ENCODE results near the gene NUDT14. TPM values are rescaled to one million over a fixed set of nuclear protein-coding genes. Genes with fewer than 3 reads are reported as not detected.

The NUDT14 gene
- total RNA-seq, result 10 to 100 TPM in 1 of 2 donors, 1 to 10 TPM in 1; 4.1 to 23.6 TPM

DNA sequence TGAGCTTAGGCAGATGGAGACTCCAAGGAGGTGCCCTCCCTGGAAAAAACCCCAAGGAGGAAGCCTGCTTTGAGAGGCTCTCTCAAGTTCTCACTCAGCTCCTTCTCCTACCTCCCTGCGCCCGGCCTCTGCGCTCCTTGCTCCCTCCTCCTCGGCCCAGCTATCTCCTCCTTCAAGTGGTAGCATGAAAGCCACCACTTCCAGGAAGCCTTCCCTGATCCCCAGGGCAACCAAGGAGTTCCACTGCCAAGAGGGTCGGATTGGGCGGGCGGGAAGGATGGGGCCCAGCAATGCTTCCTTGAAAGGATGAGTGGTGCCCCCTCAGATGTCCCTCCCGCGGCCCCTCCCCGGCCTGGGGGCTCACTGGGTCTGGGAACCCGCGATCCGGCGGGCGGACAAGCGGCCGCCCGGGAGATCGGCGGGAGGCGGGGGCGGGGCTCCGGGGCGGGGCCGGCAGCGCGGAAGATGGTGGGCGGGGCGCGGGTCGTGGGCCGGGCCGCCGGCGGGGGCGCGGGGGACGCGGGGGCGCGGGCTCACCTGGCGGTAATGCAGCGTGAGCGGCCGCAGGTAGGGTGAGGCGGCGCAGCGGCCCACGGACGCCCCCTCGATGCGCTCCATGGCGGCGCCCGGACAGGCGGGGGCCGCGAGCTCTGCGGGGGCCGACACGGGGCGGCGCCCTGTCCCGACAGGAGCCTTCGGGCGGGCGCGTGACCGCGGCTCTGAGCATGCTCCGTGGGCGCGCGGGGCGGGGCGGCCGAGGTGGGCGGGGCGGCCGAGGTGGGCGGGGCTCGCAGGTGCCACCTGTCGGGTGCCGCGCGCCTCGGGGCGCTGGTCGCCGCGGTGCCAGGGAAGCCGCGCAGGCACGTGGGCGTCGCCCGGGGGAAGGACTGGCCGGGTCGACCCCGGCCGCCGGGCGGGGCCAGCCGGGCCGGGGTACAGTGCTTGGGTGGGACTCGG lies at the start of gene NUDT14:
Gene NUDT14 (minus strand): TSS at position 721 of the 957 bp plus-strand sequence. CDS start 103 bp downstream, at position 618.
- Histone ChIP-seq H3K9me3 (no peaks in the 10 kb centered on the region), H3K27ac (no peak within 1 kb of the TSS), H3K4me3 (peak within 1 kb of the TSS; percentile 69), H3K36me3 (no peaks in the 10 kb centered on the region), H3K27me3 (replicated peaks; ENCODE audit: insufficient read depth) (no peaks in the 10 kb centered on the region), H3K4me1 (ENCODE audit: control insufficient read depth in 1 of 2, low read depth in 2 of 2) (peaks cover 5 to 6% of the 10 kb centered on the region in 2 donors)
- ATAC-seq (ENCODE audit: insufficient number of reproducible peaks, low FRiP score, low read depth) (no peak), DNase-seq (ENCODE audit: low spot score) (no peak)
- TF ChIP-seq, protein P1, sequence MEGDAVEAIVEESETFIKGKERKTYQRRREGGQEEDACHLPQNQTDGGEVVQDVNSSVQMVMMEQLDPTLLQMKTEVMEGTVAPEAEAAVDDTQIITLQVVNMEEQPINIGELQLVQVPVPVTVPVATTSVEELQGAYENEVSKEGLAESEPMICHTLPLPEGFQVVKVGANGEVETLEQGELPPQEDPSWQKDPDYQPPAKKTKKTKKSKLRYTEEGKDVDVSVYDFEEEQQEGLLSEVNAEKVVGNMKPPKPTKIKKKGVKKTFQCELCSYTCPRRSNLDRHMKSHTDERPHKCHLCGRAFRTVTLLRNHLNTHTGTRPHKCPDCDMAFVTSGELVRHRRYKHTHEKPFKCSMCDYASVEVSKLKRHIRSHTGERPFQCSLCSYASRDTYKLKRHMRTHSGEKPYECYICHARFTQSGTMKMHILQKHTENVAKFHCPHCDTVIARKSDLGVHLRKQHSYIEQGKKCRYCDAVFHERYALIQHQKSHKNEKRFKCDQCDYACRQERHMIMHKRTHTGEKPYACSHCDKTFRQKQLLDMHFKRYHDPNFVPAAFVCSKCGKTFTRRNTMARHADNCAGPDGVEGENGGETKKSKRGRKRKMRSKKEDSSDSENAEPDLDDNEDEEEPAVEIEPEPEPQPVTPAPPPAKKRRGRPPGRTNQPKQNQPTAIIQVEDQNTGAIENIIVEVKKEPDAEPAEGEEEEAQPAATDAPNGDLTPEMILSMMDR (IDR thresholded peaks at IDR 0.05), result no peak

DNA sequence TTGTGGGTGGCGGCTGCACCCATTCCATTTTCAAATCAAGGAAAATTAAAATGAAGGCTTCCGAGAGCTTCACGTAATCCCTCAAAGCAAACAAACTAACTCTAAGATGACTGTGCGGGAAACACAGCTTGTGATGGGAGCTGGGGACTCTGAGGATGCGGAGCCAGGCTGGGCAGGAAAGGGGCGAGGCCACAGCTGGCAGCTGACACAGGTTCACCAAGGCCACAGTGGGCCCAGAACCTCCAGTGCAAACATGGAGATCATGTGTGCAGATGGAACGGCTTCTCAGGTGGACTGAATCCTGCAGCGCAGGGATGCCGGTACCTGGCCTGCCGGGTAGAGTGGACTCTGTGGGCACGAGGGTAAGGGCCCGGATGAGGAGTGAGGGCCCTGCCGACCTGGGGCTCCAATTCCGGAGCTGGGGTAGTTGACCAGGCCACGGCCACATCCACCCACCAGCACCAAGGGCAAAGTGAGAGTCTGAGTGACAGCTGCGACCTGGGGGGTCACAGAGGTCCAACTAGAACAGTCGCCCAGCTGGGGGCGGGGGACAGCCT lies 48.1 kb upstream of the NUDT14 start:
- no peaks in the 10 kb centered on the region for H3K9me3 ChIP-seq
- no peak overlapping the region for H3K4me3 ChIP-seq
- DNase-seq (ENCODE audit: low spot score) (no peak), ATAC-seq (ENCODE audit: insufficient number of reproducible peaks, low FRiP score, low read depth) (no peak)
- TF ChIP-seq, protein P1 (IDR thresholded peaks at IDR 0.05), result no peak
- peaks cover 9% of the 10 kb centered on the region for H3K36me3 ChIP-seq
- no peaks in the 10 kb centered on the region for H3K4me1 ChIP-seq (ENCODE audit: control insufficient read depth in 1 of 2, low read depth in 2 of 2)
- H3K27me3 ChIP-seq (replicated peaks; ENCODE audit: insufficient read depth), result no peaks in the 10 kb centered on the region
- H3K27ac ChIP-seq, result no peak overlapping the region

DNA sequence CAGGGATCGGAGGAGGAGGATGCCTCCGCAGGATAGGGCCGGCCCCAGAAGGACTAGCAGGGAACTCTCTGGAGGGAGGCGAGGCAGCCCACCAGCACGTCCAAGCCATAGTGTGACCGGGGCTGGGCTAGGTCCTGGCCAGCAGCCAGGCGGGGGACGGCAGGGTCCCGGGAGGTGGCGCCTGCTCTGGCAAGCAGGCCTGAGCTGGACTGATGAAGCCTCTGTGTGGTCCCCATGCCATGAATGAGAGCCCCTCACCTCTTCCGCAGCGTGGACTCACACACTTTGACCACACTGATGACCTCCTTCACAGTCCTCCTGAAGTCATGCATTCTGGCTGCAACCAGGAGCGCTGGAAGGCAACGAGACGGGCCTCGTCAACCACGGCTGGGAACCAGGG lies 47.5 kb upstream of the NUDT14 start:
- Histone ChIP-seq H3K36me3 (peaks cover 9% of the 10 kb centered on the region), H3K4me3 (no peak overlapping the region), H3K4me1 (ENCODE audit: control insufficient read depth in 1 of 2, low read depth in 2 of 2) (no peaks in the 10 kb centered on the region), H3K27me3 (replicated peaks; ENCODE audit: insufficient read depth) (no peaks in the 10 kb centered on the region), H3K9me3 (no peaks in the 10 kb centered on the region), H3K27ac (no peak overlapping the region)
- ATAC-seq (ENCODE audit: insufficient number of reproducible peaks, low FRiP score, low read depth) (peak; percentile 28), DNase-seq (ENCODE audit: low spot score) (no peak)
- TF ChIP-seq, protein P1 (IDR thresholded peaks at IDR 0.05), result no peak

DNA sequence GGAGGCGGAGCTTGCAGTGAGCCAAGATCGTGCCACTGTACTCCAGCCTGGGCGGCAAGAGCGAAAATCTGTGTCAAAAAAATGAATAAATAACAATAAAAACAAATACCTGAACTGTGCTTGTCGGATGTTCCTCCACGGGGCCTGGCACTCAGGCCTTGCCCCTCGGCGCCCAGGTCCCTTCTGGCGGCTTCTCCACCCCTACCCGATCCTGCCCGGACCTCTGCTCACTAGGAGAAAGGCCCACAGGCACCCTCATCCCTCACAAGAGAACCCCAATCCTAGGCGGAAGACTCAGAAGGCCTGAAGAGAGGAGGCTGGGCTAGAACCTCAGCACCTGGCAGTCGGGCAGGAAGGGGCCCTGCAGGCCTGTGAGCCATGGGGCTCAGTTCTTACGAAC lies 46.2 kb upstream of the NUDT14 start:
- Histone ChIP-seq H3K9me3 (no peaks in the 10 kb centered on the region), H3K4me3 (no peak overlapping the region), H3K27me3 (replicated peaks; ENCODE audit: insufficient read depth) (no peaks in the 10 kb centered on the region), H3K27ac (no peak overlapping the region), H3K4me1 (ENCODE audit: control insufficient read depth in 1 of 2, low read depth in 2 of 2) (no peaks in the 10 kb centered on the region), H3K36me3 (peaks cover 9% of the 10 kb centered on the region)
- TF ChIP-seq, protein P1 (IDR thresholded peaks at IDR 0.05), result no peak
- DNase-seq (ENCODE audit: low spot score), result no peak
- ATAC-seq (ENCODE audit: insufficient number of reproducible peaks, low FRiP score, low read depth), result no peak

DNA sequence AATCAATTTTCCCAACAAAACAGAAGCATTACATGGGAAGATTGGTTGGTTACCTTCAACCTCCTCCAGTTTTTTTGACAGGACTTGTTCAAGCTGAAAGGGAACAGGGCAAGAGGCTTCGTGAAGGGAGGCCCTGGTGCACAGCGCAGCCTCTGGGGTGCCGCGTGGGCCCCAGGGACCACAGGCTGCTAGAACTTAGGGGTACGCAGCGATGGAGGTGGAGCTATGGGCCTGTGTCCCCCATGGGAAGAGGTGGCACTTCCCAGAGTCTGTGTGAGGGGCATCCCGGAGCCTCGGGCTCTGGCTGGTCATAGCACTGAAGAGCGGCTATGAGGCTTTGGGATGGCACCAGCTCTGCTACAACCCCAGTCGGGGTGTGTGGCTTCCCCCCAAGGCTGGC lies 45.1 kb upstream of the NUDT14 start:
- H3K36me3 ChIP-seq, result peaks cover 10% of the 10 kb centered on the region
- no peaks in the 10 kb centered on the region for H3K9me3 ChIP-seq
- H3K27me3 ChIP-seq (replicated peaks; ENCODE audit: insufficient read depth), result no peaks in the 10 kb centered on the region
- TF ChIP-seq, protein P1 (IDR thresholded peaks at IDR 0.05), result no peak
- no peak for DNase-seq (ENCODE audit: low spot score)
- H3K27ac ChIP-seq, result no peak overlapping the region
- H3K4me1 ChIP-seq (ENCODE audit: control insufficient read depth in 1 of 2, low read depth in 2 of 2), result no peaks in the 10 kb centered on the region
- no peak overlapping the region for H3K4me3 ChIP-seq
- no peak for ATAC-seq (ENCODE audit: insufficient number of reproducible peaks, low FRiP score, low read depth)

Measured in thoracic aorta (tissue), 2 donors.